G401.6 (cell line): ENCODE data around the gene NRG3.
"Not testable (repeated sequence)": the region's sequence is repeated elsewhere in the genome, so short reads cannot be mapped to it uniquely, and the experiment has no call there.

Experiments
- FAIRE-seq: peaks from 2 replicates; lab custom pipeline; 2012; peaks lifted over from hg19 to GRCh38; lab: Jason Lieb, UNC

Gene NRG3

GRCh38 chr10:82284180-82284579, 409.2 kb downstream of the NRG3 start:
- FAIRE-seq, result no peak

GRCh38 chr10:82288461-82288881, 413.5 kb downstream of the NRG3 start:
- no peak for FAIRE-seq

- FAIRE-seq, result no peak
These were observed 415.0 kb downstream of the NRG3 start for GRCh38 chr10:82289945-82290344.

GRCh38 chr10:82294874-82295378, 419.9 kb downstream of the NRG3 start:
- no peak for FAIRE-seq

- no peak for FAIRE-seq
These were observed 433.6 kb downstream of the NRG3 start for GRCh38 chr10:82308641-82309040.

- FAIRE-seq, result no peak
These were observed 435.8 kb downstream of the NRG3 start for GRCh38 chr10:82310839-82311238.

GRCh38 chr10:82313401-82313800, 438.4 kb downstream of the NRG3 start:
- no peak for FAIRE-seq

GRCh38 chr10:82318534-82318933, 443.5 kb downstream of the NRG3 start:
- no peak for FAIRE-seq

- no peak for FAIRE-seq
These were observed 444.1 kb downstream of the NRG3 start for GRCh38 chr10:82319074-82319473.

GRCh38 chr10:82319562-82319961, 444.6 kb downstream of the NRG3 start:
- FAIRE-seq, result no peak

- FAIRE-seq, result no peak
These were observed 446.7 kb downstream of the NRG3 start for GRCh38 chr10:82321724-82322123.

- no peak for FAIRE-seq
These were observed 456.7 kb downstream of the NRG3 start for GRCh38 chr10:82331716-82332115.

- FAIRE-seq, result no peak
These were observed 460.8 kb downstream of the NRG3 start for GRCh38 chr10:82335831-82336230.

GRCh38 chr10:82340166-82340565, 465.2 kb downstream of the NRG3 start:
- no peak for FAIRE-seq

GRCh38 chr10:82349590-82349989, 474.6 kb downstream of the NRG3 start:
- not testable (repeated sequence) for FAIRE-seq

GRCh38 chr10:82353381-82353780, 478.4 kb downstream of the NRG3 start:
- FAIRE-seq, result no peak

GRCh38 chr10:82358486-82359099, 483.6 kb downstream of the NRG3 start:
- FAIRE-seq, result no peak

- FAIRE-seq, result no peak
These were observed 486.3 kb downstream of the NRG3 start for GRCh38 chr10:82361256-82361655.

- FAIRE-seq, result no peak
These were observed 502.6 kb downstream of the NRG3 start for GRCh38 chr10:82377608-82378007.

GRCh38 chr10:82378146-82378545, 503.2 kb downstream of the NRG3 start:
- FAIRE-seq, result no peak

GRCh38 chr10:82383350-82383749, 508.4 kb downstream of the NRG3 start:
- FAIRE-seq, result no peak

GRCh38 chr10:82390866-82391658, 516.1 kb downstream of the NRG3 start:
- no peak for FAIRE-seq

- no peak for FAIRE-seq
These were observed 517.0 kb downstream of the NRG3 start for GRCh38 chr10:82391971-82392370.

GRCh38 chr10:82392533-82392932, 517.5 kb downstream of the NRG3 start:
- FAIRE-seq, result no peak
